T-helper 2 cell treated with Interferon-gamma antibody and Interleukin-4, amounts not matched to agents 100 ng/mL and 5 ng/mL, for 36 hours (primary cell): ENCODE measurements around the gene LCN2. TPM values are rescaled to one million over a fixed set of nuclear protein-coding genes. Genes with fewer than 3 reads are reported as not detected.
"Not testable (repeated sequence)": the region's sequence is repeated elsewhere in the genome, so short reads cannot be mapped to it uniquely, and the experiment has no call there.

Experiments
- intact Hi-C: fragments of 100-400 bp; cut with micrococcal nuclease; formaldehyde crosslinking; loops from one replicate; pipeline ENCODE4 v1.15.1; 2023
- total RNA-seq: library from RNA; stranded (reverse); gene quantifications from 2 replicates; pipeline ENCODE4 v1.2.3, GENCODE V29; 2022

Gene LCN2
- total RNA-seq, 1 donor from 2014 or later = not detected

DNA sequence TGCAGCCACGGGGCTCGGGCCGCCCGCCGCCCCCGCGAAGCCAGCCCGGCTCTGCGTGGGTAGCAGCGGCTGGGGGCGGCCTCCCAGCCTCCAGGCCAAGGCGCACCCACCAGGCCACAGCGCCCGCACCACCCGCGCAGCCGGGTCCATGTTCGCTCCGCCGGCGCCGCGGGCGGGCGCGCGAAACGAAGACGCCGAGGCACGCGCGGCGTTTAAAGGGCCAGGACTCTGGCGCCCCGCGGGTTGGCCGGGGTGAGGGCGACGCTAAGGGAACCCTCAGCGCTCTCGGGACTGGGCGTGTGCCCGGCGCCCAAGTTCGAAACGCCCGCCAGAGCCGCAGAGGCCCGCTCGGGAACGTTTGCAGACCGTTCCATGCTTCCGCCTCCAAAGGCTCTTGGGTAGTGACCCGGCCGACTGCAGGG, 21.7 kb upstream of the LCN2 start, which contains the start of gene PTGES2:
PTGES2 (minus strand) TSS at position 162 of the 422 bp plus-strand sequence; CDS start at position 150, 12 bp downstream.
- intact Hi-C loops = loop anchor here (5.0 kb wide), 2 partner anchors 190 to 355 kb away; partner anchors contain the start of gene DPM2

GRCh38 chr9:128127990-128128835, 21.0 kb upstream of the LCN2 start:
- intact Hi-C loops = loop anchor here (1.0 to 5.0 kb wide), 5 partner anchors 11 to 356 kb away; partner anchors contain the start of genes BBLN, CIZ1 and DPM2

GRCh38 chr9:128128836-128129590, 20.2 kb upstream of the LCN2 start:
- intact Hi-C loops = loop anchor here (1.0 to 5.0 kb wide), 5 partner anchors 12 to 357 kb away; partner anchors contain the start of genes BBLN, CIZ1 and DPM2

- intact Hi-C loops = loop anchor here (2.0 to 5.0 kb wide), 3 partner anchors 61 to 358 kb away; partner anchors contain the start of genes CIZ1 and DPM2
Observed at GRCh38 chr9:128129976-128130590, 19.2 kb upstream of the LCN2 start.

DNA sequence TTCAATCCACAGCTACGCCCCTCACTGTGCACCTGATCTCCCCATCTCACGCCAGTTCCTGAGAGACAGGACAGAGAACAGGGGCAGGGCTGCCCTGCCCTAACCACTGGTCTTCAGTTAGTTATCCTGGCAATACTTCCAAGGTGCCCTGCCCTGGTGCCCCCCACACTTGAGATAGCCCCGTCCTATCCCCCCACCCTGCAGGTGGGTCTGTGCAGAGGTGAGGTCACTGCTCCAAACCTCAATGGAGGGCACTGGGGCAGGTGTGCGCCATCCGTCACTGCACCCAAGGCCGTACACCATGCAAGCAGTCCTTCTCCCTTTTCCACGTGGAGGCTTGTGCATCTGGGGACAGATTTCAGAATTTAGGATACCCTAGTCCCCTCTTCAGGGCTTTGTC, 18.6 kb upstream of the LCN2 start:
- intact Hi-C loops = not testable (repeated sequence)

- intact Hi-C loops = not testable (repeated sequence)
Observed at GRCh38 chr9:128131346-128131745, 17.9 kb upstream of the LCN2 start.

DNA sequence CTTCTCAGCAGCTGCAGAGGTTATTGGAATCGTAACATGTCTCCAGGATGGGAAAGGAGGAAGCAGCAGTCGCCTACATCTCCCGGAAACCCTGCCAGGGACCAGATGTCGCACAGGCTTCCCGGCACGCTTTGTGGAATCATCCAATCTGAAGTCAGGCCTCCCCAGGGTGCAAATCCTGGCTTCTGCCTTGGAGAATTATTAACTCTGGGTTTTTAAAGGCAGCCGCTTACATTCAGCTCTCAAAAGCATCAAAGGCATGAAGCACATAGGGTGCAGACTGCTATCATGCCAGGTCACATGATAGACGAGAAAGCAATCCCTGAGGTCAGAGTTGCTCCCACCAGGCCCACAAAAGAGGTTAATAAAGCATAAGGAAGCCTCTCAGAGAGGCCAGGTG, 17.1 kb upstream of the LCN2 start:
- intact Hi-C loops = not testable (repeated sequence)

DNA sequence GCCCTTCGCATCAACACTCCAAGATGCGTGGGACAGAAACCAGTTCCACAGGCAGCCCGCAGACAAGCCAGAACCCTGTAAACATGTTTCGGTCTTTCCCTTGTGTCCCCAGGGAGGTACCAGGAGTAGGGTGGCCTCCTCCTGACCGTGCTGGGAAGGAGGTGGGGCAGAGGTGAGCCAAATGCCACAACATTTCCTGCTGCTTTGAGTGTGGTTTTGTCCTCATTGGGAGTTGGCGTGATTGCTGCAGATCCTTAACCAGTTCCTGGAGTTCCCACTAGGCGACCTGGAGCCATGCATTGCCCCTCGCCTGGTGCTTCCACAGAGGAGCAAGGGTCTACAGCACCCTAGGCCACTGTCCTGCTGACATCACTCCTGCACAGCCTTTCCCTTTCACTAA, 13.7 kb upstream of the LCN2 start:
- intact Hi-C loops = not testable (repeated sequence)

DNA sequence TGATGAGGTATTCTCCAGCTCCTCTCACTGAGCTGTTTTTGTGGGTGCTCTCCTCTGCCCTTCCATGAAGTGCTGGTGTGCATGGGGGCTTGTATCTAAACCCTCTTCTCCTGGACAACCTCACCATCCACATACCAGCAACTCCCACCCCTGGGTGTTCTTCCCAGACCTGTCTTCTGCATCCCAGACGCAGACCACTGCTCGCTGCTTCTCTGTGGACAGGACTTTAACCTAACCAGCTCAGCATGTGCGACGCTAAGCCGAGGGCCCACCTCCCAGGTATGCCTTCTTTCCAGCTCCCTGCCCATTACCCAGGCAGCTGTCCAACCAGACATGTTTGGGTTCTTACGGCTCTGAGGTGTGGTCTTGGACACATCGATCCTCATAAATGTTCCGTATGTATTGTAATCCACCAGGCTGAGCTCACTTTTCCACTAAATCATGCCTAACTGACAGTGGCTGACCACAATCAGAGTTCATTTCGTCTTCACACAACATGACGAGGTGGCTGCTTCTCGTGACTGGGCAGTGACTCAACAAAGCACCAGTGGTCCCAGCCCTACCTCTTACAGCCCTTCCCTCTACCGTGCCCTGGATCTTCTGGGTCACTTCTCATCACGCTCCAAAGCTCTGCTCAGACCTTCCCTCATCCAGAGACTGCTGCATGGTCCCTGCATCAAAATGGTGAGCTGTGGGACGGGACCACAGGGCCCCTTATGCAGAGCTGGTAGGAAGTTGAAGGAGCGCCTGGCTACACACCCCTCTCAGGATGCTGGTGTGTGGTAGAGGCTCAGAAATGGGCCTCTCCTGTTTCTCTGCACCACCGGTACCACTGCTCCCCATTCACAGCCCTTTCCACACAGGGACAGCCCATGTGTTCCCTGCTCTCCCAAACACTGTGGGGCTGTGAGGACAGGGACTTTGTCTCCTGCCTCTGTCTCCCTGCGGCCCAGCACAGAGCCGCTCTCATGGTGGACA, 12.1 kb upstream of the LCN2 start:
- intact Hi-C loops = no loop called here

GRCh38 chr9:128138001-128138400, 11.3 kb upstream of the LCN2 start:
- intact Hi-C loops = no loop called here

- intact Hi-C loops = no loop called here
Observed at GRCh38 chr9:128139621-128140020, 9.6 kb upstream of the LCN2 start.

DNA sequence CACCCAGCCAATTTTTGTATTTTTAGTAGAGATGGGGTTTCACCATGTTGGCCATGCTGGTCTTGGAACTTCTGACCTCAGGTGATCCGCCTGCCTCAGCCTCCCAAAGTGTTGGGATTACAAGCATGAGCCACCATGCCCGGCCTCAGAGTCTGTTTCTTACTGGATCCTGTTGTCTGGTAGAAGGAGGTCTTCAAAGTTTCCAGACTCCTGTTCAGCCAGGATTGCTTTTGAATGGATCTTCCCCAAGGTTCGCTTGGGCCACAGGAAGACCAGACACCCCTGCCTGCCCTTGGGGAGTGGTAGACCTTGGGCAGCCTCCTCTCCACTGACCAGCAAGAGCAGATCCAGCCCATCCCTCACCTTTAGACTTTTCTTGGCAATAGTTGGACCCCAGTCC, 7.6 kb upstream of the LCN2 start:
- intact Hi-C loops = no loop called here

DNA sequence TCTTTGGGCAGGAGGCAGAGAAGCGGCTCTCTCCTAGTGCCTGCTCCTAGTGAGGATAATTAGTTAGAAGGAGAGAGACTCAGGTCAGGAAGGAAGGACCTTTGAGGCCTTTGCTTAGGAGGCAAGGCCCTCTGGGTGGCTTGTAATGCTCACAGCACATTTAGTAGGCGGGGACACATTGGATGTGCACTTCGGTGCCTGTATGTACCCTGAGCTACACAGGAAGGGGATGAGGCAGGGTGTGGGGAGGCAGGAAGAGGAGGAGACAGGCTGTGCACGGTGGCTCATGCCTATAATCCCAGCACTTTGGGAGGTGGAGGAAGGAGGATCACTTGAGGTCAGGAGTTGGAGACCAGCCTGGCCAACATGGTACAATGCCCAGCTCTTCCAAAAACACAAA, 7.2 kb upstream of the LCN2 start:
- intact Hi-C loops = no loop called here

DNA sequence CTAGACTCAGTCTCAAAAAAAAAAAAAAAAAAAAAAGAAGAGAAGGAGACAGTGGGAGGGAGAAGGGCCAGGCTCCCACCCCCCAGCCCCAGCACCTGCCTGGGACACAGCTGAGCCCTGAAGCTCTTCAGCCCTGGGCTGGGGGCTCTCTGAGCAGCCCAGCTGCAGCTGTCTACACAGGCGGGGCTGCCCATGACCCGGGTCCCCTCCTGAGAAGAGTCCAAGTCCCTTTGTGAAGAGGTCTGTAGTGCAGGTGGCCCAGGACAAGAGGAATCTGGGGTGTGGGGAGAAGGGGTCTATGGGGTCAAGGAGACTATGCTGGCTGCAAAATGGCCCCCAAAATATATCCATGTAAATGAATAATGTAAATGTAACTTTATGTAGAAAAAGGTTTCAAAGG, 6.7 kb upstream of the LCN2 start:
- intact Hi-C loops = no loop called here

DNA sequence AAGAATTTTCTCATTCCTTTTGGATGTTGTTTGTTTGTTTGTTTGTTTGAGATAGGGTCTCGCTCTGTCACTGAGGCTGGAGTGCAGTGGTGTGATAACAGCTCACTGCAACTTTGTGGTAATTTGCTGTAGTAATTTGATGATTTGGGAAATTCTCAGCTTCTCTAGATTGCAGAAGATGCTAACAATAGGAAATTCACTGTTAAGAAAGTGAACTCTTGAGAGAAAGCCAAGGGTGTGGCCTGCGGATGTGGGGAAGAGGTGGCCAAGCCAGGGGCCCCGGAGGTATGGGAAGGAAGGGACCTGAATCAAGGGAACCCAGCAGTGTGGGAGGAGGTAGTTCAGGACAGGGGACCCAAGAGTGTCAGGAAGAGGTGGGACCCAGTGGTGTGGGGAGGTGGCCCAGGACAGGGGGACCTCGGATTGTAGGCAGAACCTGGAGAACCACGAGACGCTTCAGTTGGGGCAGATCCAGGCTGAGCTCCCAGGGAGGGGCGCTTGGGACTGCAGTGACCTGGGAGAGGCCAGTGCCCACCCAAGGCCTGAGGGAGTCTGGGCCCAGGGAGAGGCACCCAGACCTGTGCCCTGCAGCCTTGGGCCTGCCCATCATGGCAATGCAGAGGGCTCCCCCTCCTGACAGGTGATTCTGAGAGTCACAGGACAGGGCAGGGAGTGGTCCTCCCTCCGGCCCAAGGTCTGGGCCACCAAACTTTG, 5.6 kb upstream of the LCN2 start:
- intact Hi-C loops = no loop called here

DNA sequence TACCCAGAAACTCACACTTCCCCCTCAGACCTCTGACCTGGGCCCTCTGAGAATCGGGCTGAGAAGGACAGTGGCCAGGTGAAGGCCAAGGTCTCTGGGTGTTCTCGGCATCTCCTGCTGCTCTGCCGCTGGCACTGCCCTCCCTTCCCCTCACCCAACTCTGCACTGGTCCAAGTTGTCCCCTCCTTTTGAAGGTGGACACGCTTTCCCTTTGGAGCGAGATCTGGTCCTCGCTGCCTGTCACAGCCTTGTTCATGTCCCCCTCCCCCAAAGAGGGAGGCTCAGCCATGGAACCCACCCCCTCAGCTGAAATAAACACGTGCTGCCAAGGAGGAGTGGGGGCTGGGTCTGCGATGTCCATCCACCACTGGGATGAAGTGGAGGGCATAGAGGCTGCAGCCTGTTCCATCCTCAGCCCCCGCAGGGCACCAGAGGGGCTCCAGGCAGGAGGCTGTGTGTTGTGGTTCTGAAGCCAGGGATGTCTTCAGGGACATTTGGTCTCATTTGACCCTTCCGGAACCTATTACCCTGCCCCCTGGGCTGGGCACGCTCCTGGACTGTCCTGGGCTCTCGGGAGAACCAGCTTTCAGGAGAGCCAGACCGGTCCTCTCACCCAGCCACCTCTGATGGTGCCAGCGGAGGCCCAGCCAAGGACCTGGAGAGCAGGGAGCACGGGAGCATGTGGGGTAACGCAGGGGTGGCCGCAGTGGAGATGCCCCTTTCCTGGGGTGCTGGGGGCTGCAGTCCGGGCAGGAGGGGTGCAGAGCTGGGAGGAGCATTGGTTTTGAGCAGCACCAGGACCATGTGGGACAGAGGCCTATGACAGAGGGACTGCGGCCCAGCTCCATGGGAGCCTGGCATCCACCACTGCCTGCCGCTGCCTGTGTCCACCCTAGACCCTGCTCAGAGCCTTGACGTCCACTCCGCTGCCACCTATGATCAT, 4.7 kb upstream of the LCN2 start:
- intact Hi-C loops = no loop called here

- intact Hi-C loops = no loop called here
Observed at GRCh38 chr9:128145536-128145935, 3.7 kb upstream of the LCN2 start.

DNA sequence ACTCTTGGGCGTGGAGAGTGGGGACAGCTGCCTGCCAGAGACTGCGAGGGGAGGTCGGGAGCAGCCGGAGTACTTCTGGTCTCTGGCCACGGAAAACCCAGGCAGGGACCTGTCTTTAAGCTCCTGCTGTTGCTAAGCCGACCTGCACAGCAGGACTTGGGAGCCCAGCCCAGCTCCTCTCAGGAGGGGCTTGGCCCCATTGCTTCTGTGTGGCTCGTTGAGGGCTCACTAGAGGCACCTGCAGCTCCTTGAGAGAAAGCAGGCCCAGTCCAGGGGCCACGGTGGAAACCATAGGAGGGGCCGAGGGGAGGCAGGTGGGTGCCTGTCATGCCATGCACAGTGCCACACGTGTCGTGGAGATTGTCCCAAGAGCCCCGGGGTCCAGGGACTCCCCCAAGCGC, 3.3 kb upstream of the LCN2 start:
- intact Hi-C loops = no loop called here
